C4-2B (cell line): ENCODE data around the gene FSTL4.

ENCODE experiments used
- CTCF ChIP-seq: fragments of 450-650 bp; conservative IDR thresholded peaks from 2 replicates; pipeline ENCODE4 v1.5.1; 2017; ENCODE audit warnings: mild to moderate bottlenecking
- ZFX ChIP-seq: fragments of 450-650 bp; IDR thresholded peaks from 2 replicates; pipeline ENCODE4 v1.6.1; 2017

GRCh38 chr5:133353741-133354140 is 258.6 kb downstream of the FSTL4 start:
- TF ChIP-seq CTCF (no peak), ZFX (no peak)
